Heart left ventricle (tissue), 16 donors: ENCODE data around the gene PTPN5. TPM values are rescaled to one million over a fixed set of nuclear protein-coding genes. Genes with fewer than 3 reads are reported as not detected.

Source experiments
- ATAC-seq, 4 donors: fragments of 200-7000 bp; cut with Tn5 transposase; one replicate each; pipeline ENCODE4 v1.9.1; 2020 to 2022; ENCODE audit warnings: moderate library complexity in 4 of 4, mild to moderate bottlenecking in 3 of 4, moderate number of reproducible peaks in 1 of 4
- DNase-seq, 5 donors: peaks; one replicate each; pipeline ENCODE4 v3.0.0-alpha.2; 2020
- H3K27ac ChIP-seq, 12 donors: fragments of 200-600 bp; sonication (generic) in 4 of 12; one replicate each; pipeline versions ENCODE4 v1.5.0 to v1.8.0; 2016 to 2022; ENCODE audit warnings: mild to moderate bottlenecking in 2 of 12
- H3K27me3 ChIP-seq, 9 donors: fragments of 200-600 bp; sonication (generic) in 2 of 9; one replicate each; pipeline versions ENCODE4 v1.5.1 to v1.8.0; 2016 to 2022; ENCODE audit warnings: mild to moderate bottlenecking in 3 of 9
- H3K36me3 ChIP-seq, 9 donors: fragments of 200-600 bp; sonication (generic) in 2 of 9; one replicate each; pipeline versions ENCODE4 v1.5.0 to v1.8.0; 2018 to 2022; ENCODE audit warnings: mild to moderate bottlenecking in 2 of 9
- H3K4me1 ChIP-seq, 12 donors: fragments of 200-600 bp; sonication (generic) in 4 of 12; one replicate each; pipeline versions ENCODE4 v1.5.0 to v1.8.0; 2016 to 2022; ENCODE audit warnings: mild to moderate bottlenecking in 3 of 12
- H3K4me3 ChIP-seq, 12 donors: fragments of 200-600 bp; sonication (generic) in 4 of 12; one replicate each; pipeline versions ENCODE4 v1.5.0 to v1.8.0; 2017 to 2022; ENCODE audit warnings: mild to moderate bottlenecking in 9 of 12, moderate library complexity in 4 of 12
- H3K9me3 ChIP-seq, 12 donors: fragments of 200-600 bp; sonication (generic) in 4 of 12; one replicate each; pipeline versions ENCODE4 v1.5.0 to v1.8.0; 2016 to 2022; ENCODE audit warnings: mild to moderate bottlenecking in 1 of 12
- POLR2A ChIP-seq, 2 donors: fragments of 450-650 bp; IDR thresholded peaks; one replicate each; pipeline ENCODE4 v1.6.1; 2017; ENCODE audit warnings: antibody characterized with exemption in 2 of 2, mild to moderate bottlenecking in 2 of 2, moderate library complexity in 2 of 2
- WGBS, 4 donors: extraction: QIAGEN DNeasy Blood & Tissue Kit in 2 of 4; methylation state at CpG; one replicate each; pipeline versions ENCODE4 v1.1.5 to v1.1.7; 2013 to 2018; 5-methylcytosine and 5-hydroxymethylcytosine counted together
- intact Hi-C, 10 donors: fragments of 100-400 bp; cut with DNase I; formaldehyde crosslinking; loops; one replicate each; pipeline versions ENCODE4 v1.11.1 to v1.14.2; 2022
- polyA plus RNA-seq, 2 donors: library from polyadenylated mRNA; stranded (reverse); fragments of 200-250 nt; gene quantifications; one replicate each; pipeline ENCODE4 v1.2.3, GENCODE V29; 2013
- total RNA-seq, 9 donors: library from RNA; depleted of rRNA in 2 of 9; stranded (reverse); fragments of >200 nt in 2 of 9; fragmentation: NEBNext Ultra II Directional in 3 of 9; extraction: Animal tissue kit (Norgen Biotek cat#: 25700) in 3 of 9; gene quantifications; one replicate each; pipeline versions ENCODE4 v1.1.0 to v1.2.4, GENCODE V29; 2016 to 2023
- TF ChIP-seq, protein P1 (sequence below), 12 donors: fragments of 200-600 bp; sonication (generic) in 4 of 12; IDR thresholded peaks; one replicate each; pipeline versions ENCODE4 v1.5.0 to v1.8.0; 2018 to 2022; ENCODE audit warnings: antibody characterized with exemption in 12 of 12, mild to moderate bottlenecking in 5 of 12
- donor health status: ischemic (EF 13 %, LVEDD 7.1; RV severe dilation, severe dysfunction).
- donor health status: healthy with polysubstance abuse.
- donor health status: DM: no; HTN: yes; CAD: no.
- donor health status: DM: no; HTN: no; CAD: no.
- donor health status: ischemic (EF 25% LVEDD 6.9; RV normal size, moderate dysfunction).
- donor health status: ischemic (EF 25% LVEDD 5.7; RV mildly dilated, moderate dysfunction).
- donor health status: healthy.
- donor health status: DM: yes; HTN: yes; CAD: no.
- donor health status: ischemic (EF 35%, LVEDD 5.7; RV mildly dilated, moderate dysfunction).
- donor health status: nonischemic (EF 11% LVEDD 7.7; RV severe dilation, severe dysfunction).
- donor health status: DM: yes; HTN: yes; CAD: no.
- donor health status: PGD.
- donor health status: ischemic (EF 29% LVEDD 5.4; RV normal size, mild dysfunction).
- donor health status: nonischemic (EF 23%, LVEDD 6.1; RV moderate dilation, normal function).

PTPN5 gene
- total and polyA plus RNA-seq, 11 donors = 2.3 to 18.5 (median 5.4) TPM

DNA sequence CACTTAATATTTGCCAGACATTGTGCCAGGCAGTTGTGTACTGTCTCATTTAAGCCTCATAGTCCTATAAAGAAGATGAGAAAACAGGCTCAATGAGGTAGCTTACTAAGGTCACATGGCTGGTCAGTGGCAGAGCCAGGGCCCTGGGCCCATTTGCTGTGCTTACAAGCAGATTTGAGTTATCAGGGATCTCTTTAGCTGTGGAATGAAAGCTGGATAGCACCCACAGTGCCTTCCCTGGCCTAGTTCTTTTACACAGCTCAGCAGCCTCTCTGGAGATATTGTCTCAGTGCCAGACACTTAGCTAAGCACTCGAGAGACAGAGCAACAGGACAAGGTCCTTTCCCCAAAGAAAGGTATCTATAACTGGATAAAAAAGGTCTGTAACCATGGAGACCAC is 86.9 kb downstream of the PTPN5 start:
- ATAC-seq (peak; percentile 33 to 66 (median 62)), DNase-seq (peak in 2 of 5 donors; percentile 41 to 69)
- no peaks in the 10 kb centered on the region for H3K27me3 ChIP-seq
- TF ChIP-seq, protein P1, sequence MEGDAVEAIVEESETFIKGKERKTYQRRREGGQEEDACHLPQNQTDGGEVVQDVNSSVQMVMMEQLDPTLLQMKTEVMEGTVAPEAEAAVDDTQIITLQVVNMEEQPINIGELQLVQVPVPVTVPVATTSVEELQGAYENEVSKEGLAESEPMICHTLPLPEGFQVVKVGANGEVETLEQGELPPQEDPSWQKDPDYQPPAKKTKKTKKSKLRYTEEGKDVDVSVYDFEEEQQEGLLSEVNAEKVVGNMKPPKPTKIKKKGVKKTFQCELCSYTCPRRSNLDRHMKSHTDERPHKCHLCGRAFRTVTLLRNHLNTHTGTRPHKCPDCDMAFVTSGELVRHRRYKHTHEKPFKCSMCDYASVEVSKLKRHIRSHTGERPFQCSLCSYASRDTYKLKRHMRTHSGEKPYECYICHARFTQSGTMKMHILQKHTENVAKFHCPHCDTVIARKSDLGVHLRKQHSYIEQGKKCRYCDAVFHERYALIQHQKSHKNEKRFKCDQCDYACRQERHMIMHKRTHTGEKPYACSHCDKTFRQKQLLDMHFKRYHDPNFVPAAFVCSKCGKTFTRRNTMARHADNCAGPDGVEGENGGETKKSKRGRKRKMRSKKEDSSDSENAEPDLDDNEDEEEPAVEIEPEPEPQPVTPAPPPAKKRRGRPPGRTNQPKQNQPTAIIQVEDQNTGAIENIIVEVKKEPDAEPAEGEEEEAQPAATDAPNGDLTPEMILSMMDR (IDR thresholded peaks at IDR 0.05) = no peak
- no peak for TF ChIP-seq POLR2A (IDR thresholded peaks at IDR 0.05)
- no peaks in the 10 kb centered on the region for H3K9me3 ChIP-seq
- H3K4me1 ChIP-seq = peaks cover 7 to 58% (median 32%) of the 10 kb centered on the region in 12 donors
- H3K27ac ChIP-seq = peak overlapping the region in 3 of 12 donors; percentile 1 to 15 (median 9)
- intact Hi-C loops = loop anchor here in 5 of 10 donors (5.0 kb wide), 2 partner anchors 67 to 72 kb away; partner anchors contain the start of gene SPTY2D1 (in 4 of the 5)
- H3K4me3 ChIP-seq = no peak overlapping the region
- WGBS, 4 donors = 38 to 72% (median 49%) methylated on average over 1 of the region's 1 CpG
- H3K36me3 ChIP-seq = peaks cover 0 to 19% (median 4%) of the 10 kb centered on the region in 9 donors

DNA sequence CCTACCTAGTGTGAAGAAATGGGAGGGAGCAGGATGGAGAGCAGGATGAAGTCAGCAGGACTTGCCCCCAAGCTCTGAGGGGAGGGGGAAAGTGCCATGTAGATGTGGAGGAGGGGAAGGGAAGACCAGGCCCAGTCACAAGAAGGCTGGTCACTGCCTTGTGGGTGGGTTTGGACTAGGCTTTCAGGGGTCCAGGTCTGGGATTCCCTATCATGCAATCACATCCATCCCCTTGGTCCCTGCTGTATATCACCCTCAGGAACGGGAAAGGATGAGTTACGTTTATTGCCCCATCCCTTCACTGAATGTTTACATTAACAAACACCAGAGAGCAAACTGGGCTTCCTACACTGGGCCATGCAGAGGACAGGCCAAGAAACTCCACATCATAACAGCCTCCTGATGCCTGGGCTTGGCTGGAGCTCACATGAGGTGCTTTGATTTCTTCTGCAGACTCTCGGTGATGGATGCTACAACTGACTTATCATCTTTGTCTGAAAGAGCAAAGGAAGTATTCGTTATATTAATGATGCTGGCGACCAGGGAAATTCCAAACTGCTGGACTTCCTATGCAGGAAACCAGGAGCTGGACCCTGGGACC is 87.5 kb downstream of the PTPN5 start:
- peak overlapping the region in 3 of 12 donors; percentile 1 to 15 (median 9) for H3K27ac ChIP-seq
- peaks cover 7 to 64% (median 37%) of the 10 kb centered on the region in 12 donors for H3K4me1 ChIP-seq
- H3K9me3 ChIP-seq = no peaks in the 10 kb centered on the region
- WGBS, 4 donors = 63 to 74% (median 73%) methylated on average over 5 of the region's 5 CpGs
- H3K27me3 ChIP-seq = no peaks in the 10 kb centered on the region
- intact Hi-C loops = loop anchor here in 2 of 10 donors (5.0 kb wide), 2 partner anchors 67 to 72 kb away; partner anchors contain the start of gene SPTY2D1 (in 1 of the 2)
- DNase-seq (no peak), ATAC-seq (no peak)
- TF ChIP-seq, protein P1 (IDR thresholded peaks at IDR 0.05) = no peak
- TF ChIP-seq POLR2A (IDR thresholded peaks at IDR 0.05) = no peak
- peaks cover 0 to 19% (median 4%) of the 10 kb centered on the region in 9 donors for H3K36me3 ChIP-seq
- no peak overlapping the region for H3K4me3 ChIP-seq

DNA sequence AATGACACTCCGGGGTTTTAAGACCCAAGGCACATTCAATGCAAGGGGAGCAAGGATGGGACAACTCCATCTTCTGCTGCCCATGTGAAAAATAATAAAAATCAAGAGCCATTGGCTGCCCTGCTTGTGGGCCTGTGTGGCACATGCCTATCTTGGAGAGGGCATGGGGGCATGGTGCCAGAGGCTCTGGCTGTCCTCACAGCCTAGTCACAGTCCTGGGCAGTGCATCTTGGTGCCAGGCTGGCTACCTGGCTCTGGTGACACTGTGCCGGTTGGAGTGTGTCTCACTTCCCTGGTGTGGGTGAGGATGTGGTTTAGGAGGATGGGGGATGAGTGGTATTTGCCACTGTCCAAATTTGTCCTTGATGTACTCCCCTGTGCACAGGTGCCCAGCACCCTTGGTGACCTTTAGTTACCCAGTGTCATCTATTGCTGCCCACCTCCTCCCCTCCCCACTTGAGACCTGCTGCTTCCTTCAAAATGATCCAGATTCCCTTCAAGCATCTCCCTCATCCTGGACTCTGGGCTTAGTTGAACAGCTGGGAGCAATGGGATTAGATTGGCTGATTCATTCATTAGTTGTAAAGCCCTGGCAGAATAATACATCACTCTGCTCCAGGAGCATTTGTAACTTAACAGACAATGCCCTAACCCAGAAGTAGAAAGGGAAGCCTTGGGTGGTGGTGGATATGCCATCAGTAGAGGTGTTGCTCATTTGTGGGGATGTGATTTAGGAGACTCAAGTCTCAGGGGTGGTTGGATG is 88.4 kb downstream of the PTPN5 start:
- no peak for TF ChIP-seq POLR2A (IDR thresholded peaks at IDR 0.05)
- TF ChIP-seq, protein P1 (IDR thresholded peaks at IDR 0.05) = no peak
- peaks cover 7 to 67% (median 38%) of the 10 kb centered on the region in 12 donors for H3K4me1 ChIP-seq

More for the DNA sequence above, 88.4 kb downstream of the PTPN5 start:
- H3K27me3 ChIP-seq = no peaks in the 10 kb centered on the region
- H3K9me3 ChIP-seq = no peaks in the 10 kb centered on the region
- intact Hi-C loops = loop anchor here in 2 of 10 donors (5.0 kb wide), 2 partner anchors 66 to 71 kb away; partner anchors contain the start of gene SPTY2D1 (in 1 of the 2)
- no peak overlapping the region for H3K27ac ChIP-seq
- 29 to 74% (median 58%) methylated on average over 2 of the region's 2 CpGs for WGBS, 4 donors
- peaks cover 0 to 19% (median 4%) of the 10 kb centered on the region in 9 donors for H3K36me3 ChIP-seq
- peak in 1 of 4 donors; percentile 28 for ATAC-seq
- DNase-seq = peak in 4 of 5 donors; percentile 39 to 82 (median 60)
- no peak overlapping the region for H3K4me3 ChIP-seq
